Measurements from ENCODE around the gene FABP3.

FABP3 gene

GRCh38 chr1:31373056-31373896 lies at the start of gene FABP3:
FABP3 (minus strand) TSS chr1:31373076; CDS start chr1:31373014, 62 bp downstream.
- TF ChIP-seq, protein P1, sequence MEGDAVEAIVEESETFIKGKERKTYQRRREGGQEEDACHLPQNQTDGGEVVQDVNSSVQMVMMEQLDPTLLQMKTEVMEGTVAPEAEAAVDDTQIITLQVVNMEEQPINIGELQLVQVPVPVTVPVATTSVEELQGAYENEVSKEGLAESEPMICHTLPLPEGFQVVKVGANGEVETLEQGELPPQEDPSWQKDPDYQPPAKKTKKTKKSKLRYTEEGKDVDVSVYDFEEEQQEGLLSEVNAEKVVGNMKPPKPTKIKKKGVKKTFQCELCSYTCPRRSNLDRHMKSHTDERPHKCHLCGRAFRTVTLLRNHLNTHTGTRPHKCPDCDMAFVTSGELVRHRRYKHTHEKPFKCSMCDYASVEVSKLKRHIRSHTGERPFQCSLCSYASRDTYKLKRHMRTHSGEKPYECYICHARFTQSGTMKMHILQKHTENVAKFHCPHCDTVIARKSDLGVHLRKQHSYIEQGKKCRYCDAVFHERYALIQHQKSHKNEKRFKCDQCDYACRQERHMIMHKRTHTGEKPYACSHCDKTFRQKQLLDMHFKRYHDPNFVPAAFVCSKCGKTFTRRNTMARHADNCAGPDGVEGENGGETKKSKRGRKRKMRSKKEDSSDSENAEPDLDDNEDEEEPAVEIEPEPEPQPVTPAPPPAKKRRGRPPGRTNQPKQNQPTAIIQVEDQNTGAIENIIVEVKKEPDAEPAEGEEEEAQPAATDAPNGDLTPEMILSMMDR (IDR thresholded peaks at IDR 0.05; ENCODE audit: low read depth, low read length, missing control alignments), result no peak
- peak; percentile 47 for DNase-seq (ENCODE audit: extremely low read depth, low read depth)
- peak within 1 kb of the TSS; percentile 38 for H3K4me3 ChIP-seq (replicated peaks; ENCODE audit: low read depth, low read length)

DNA sequence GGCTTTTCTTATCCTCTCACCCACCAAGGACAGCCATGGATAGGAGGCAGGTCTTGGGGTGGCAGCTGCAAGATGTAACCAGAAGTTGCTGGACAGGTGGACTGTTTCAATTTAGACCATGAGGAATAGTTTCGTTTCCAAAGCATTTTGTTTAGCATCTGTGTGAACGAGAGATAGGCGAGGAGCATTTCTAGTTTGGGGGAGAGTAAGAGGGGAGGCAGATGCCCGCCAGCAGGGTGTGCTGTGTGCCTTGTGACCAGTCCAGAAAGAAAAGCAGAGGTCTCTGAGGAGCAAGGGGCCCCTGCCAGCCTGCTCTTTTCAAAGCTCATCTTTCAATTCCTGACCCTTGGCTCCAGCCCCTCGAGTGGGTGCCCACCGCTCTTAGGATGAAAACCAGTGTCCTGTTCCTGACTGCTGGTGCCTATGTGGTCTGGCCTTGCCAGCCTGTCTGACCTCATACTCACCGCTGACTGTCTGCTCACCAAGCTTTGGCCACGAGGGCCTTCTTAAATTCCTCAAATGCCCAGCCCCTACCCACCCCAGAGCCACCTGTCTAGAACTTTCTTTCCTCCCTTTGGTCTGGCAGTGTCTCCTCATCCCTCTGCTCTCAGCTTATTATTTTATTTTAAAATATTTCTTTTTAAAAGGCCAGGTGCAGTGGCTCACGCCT lies 48.6 kb upstream of the FABP3 start:
- DNase-seq (ENCODE audit: extremely low read depth, low read depth), result no peak
- TF ChIP-seq, protein P1 (IDR thresholded peaks at IDR 0.05; ENCODE audit: low read depth, low read length, missing control alignments), result peak; percentile 61
- H3K4me3 ChIP-seq (replicated peaks; ENCODE audit: low read depth, low read length), result no peak overlapping the region

GRCh38 chr1:31420716-31421115 lies 47.8 kb upstream of the FABP3 start:
- no peak overlapping the region for H3K4me3 ChIP-seq (replicated peaks; ENCODE audit: low read depth, low read length)
- DNase-seq (ENCODE audit: extremely low read depth, low read depth), result no peak
- TF ChIP-seq, protein P1 (IDR thresholded peaks at IDR 0.05; ENCODE audit: low read depth, low read length, missing control alignments), result no peak

- TF ChIP-seq, protein P1 (IDR thresholded peaks at IDR 0.05; ENCODE audit: low read depth, low read length, missing control alignments), result no peak
- no peak for DNase-seq (ENCODE audit: extremely low read depth, low read depth)
Measured at GRCh38 chr1:31418626-31419323, 45.9 kb upstream of the FABP3 start.

DNA sequence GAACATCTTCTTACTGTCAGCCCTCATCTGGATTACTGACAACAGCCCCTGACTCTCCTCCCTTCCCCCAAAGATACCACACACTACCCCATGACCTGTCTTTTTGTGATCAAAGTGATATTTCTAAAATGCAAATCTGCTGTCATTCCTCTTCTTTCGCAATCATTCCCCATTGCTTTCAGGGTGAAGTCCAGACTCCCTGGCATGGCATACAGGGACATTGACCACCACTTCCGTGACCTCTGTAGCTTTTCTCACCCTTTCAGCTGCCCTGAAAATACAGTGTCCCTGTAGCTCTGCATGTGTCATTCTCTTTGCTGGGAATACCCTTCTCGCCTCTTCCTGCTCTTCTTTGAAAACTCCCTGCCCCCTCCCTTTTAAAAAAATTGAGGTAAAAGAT lies 44.3 kb upstream of the FABP3 start:
- DNase-seq (ENCODE audit: extremely low read depth, low read depth), result no peak

More at GRCh38 chr1:31418626-31419323, 45.9 kb upstream of the FABP3 start:
- H3K4me3 ChIP-seq (replicated peaks; ENCODE audit: low read depth, low read length), result no peak overlapping the region

GRCh38 chr1:31416101-31416736 lies 43.3 kb upstream of the FABP3 start:
- TF ChIP-seq, protein P1 (IDR thresholded peaks at IDR 0.05; ENCODE audit: low read depth, low read length, missing control alignments), result no peak
- no peak for DNase-seq (ENCODE audit: extremely low read depth, low read depth)
- H3K4me3 ChIP-seq (replicated peaks; ENCODE audit: low read depth, low read length), result no peak overlapping the region

More for the DNA sequence above, 44.3 kb upstream of the FABP3 start:
- no peak overlapping the region for H3K4me3 ChIP-seq (replicated peaks; ENCODE audit: low read depth, low read length)
- TF ChIP-seq, protein P1 (IDR thresholded peaks at IDR 0.05; ENCODE audit: low read depth, low read length, missing control alignments), result no peak
